Uterus (tissue), 4 donors: ENCODE results near the gene NANOG. TPM values are rescaled to one million over a fixed set of nuclear protein-coding genes. Genes with fewer than 3 reads are reported as not detected.
"Not testable (repeated sequence)": the region's sequence is repeated elsewhere in the genome, so short reads cannot be mapped to it uniquely, and the experiment has no call there.

Experiments
- DNase-seq, 2 donors: peaks; one replicate each; pipeline ENCODE4 v3.0.0-alpha.2; 2019 to 2020
- H3K27ac ChIP-seq, 2 donors: fragments of 200-600 bp; sonication (generic); 1 replicate in 1 of 2; 2 replicates in 1 of 2; pipeline ENCODE4 v1.5.1; 2016 to 2018
- H3K27me3 ChIP-seq, 2 donors: fragments of 200-600 bp; sonication (generic); one replicate each; pipeline ENCODE4 v1.5.1; 2018 to 2019; ENCODE audit warnings: control low read depth in 1 of 2
- H3K36me3 ChIP-seq, 2 donors: fragments of 200-600 bp; sonication (generic); one replicate each; pipeline ENCODE4 v1.5.1; 2019; ENCODE audit warnings: control low read depth in 1 of 2
- H3K4me1 ChIP-seq, 2 donors: fragments of 200-600 bp; sonication (generic); one replicate each; pipeline ENCODE4 v1.5.1; 2018 to 2019; ENCODE audit warnings: control low read depth in 1 of 2
- H3K4me3 ChIP-seq, 2 donors: fragments of 200-600 bp; sonication (generic); 1 replicate in 1 of 2; 2 replicates in 1 of 2; pipeline ENCODE4 v1.5.1; 2018 to 2019; ENCODE audit warnings: mild to moderate bottlenecking in 1 of 2
- H3K9me3 ChIP-seq, 2 donors: fragments of 200-600 bp; sonication (generic); one replicate each; pipeline ENCODE4 v1.5.1; 2019; ENCODE audit warnings: control low read depth in 1 of 2
- CTCF ChIP-seq, 4 experiments: fragments of 200-600 bp in 2 of 4; fragments of 450-650 bp in 2 of 4; sonication (generic) in 2 of 4; IDR thresholded peaks; one replicate each; pipeline ENCODE4 v1.5.1; 2016 to 2019; ENCODE audit warnings: antibody characterized with exemption in 4 of 4, mild to moderate bottlenecking in 2 of 4, moderate library complexity in 1 of 4
- POLR2A ChIP-seq, 2 donors: fragments of 450-650 bp; IDR thresholded peaks; one replicate each; pipeline ENCODE4 v1.6.1; 2016; ENCODE audit warnings: antibody characterized with exemption in 2 of 2, mild to moderate bottlenecking in 1 of 2, moderate library complexity in 1 of 2
- intact Hi-C: fragments of 100-400 bp; cut with DNase I; formaldehyde crosslinking; loops from one replicate; pipeline ENCODE4 v1.15.1; 2023; ENCODE audit warnings: low total_unique reads
- total RNA-seq, 4 donors: library from RNA; depleted of rRNA in 3 of 4; stranded (reverse); fragments of >200 nt in 3 of 4; gene quantifications; one replicate each; pipeline versions ENCODE4 v1.1.0 to v1.2.4, GENCODE V29; 2014 to 2023
- donor health status: DM: yes; HTN: yes; CAD: no.

NANOG gene
- total RNA-seq, 4 donors from 2014 or later: 0.07 to 1.6 TPM; not detected in 2

DNA sequence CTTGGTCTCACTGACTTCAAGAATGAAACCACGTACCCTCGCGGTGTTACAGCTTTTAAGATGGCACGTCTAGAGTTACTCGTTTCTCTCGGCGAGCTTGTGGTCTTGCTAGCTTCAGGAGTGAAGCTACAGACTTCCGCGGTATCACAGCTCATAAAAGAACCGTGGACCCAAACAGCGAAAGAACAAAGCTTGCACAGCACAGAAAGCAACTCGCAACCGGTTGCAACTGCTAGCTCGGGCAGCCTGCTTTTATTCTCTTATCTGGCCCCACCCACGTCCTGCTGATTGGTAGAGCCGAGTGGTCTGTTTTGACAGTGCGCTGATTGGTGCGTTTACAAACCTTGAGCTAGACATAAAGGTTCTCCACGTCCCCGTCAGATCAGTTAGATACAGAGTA, 37.8 kb upstream of the NANOG start:
- H3K27me3 ChIP-seq: no peaks in the 10 kb centered on the region
- no peak overlapping the region for H3K27ac ChIP-seq
- H3K4me3 ChIP-seq: no peak overlapping the region
- intact Hi-C loops: no loop called here
- no peak for DNase-seq
- TF ChIP-seq CTCF (IDR thresholded peaks at IDR 0.05) (no peak), POLR2A (IDR thresholded peaks at IDR 0.05) (no peak)
- no peaks in the 10 kb centered on the region for H3K9me3 ChIP-seq
- H3K4me1 ChIP-seq: no peaks in the 10 kb centered on the region
- no peaks in the 10 kb centered on the region for H3K36me3 ChIP-seq

DNA sequence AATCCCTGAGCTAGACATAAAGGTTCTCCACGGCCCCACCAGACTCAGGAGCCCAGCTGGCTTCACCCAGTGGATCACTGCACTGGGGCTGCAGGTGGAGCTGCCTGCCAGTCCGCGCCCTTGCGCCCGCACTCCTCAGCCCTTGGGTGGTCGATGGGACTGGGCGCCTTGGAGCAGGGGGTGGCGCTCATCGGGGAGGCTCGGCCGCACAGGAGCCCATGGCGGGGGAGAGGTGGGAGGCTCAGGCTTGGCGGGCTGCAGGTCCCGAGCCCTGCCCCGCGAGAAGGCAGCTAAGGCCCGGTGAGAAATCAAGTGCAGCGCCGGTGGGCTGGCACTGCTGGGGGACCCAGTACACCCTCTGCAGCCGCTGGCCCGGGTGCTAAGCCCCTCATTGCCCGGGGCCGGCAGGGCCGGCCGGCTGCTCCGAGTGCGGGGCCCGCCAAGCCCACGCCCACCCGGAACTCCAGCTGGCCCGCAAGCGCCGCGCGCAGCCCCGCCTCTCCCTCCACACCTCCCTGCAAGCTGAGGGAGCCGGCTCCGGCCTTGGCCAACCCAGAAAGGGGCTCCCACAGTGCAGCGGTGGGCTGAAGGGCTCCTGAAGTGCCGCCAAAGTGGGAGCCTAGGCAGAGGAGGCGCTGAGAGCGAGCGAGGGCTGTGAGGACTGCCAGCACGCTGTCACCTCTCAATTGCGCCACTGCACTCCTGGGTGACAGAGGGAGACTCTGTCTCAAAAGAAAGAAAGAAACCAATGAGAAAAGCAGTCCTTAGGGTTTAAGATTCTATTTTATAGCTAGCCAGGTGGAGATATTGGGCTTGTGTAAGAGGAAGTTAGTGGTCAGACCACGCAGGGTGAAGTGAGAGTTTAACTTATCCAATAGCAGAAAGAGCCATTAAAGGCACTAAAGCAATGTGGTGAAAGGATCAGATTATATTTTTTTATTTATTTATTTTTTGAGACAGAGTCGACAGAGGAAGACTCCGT, 37.0 kb upstream of the NANOG start:
- H3K4me1 ChIP-seq, DNase-seq: not testable (repeated sequence)

DNA sequence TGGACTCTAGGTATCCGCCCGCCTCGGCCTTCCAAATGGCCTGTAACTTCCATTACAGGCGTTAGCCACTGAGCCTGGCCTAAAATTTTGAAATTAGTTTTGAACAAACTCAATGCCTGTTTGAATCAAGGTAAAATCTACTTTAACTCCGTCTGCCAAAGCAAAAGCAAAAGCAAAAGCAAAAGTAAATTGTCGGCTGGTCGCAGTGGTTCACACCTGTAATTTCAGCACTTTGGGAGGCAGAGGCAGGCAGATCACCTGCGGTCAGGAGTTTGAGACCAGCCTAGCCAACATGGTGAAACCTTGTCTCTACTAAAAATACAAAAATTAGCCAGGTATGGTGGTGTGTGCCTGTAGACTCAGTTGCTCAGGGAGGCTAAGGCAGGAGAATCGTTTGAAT, 33.5 kb upstream of the NANOG start:
- H3K36me3 ChIP-seq, H3K9me3 ChIP-seq, H3K4me3 ChIP-seq, H3K27me3 ChIP-seq, intact Hi-C loops, H3K4me1 ChIP-seq, DNase-seq, H3K27ac ChIP-seq: not testable (repeated sequence)

More for the DNA sequence above, 37.0 kb upstream of the NANOG start:
- H3K36me3 ChIP-seq, intact Hi-C loops, H3K27ac ChIP-seq, H3K9me3 ChIP-seq, H3K27me3 ChIP-seq, H3K4me3 ChIP-seq: not testable (repeated sequence)

- Histone ChIP-seq H3K36me3 (no peaks in the 10 kb centered on the region), H3K4me1 (no peaks in the 10 kb centered on the region), H3K27ac (no peak overlapping the region), H3K9me3 (no peaks in the 10 kb centered on the region), H3K4me3 (no peak overlapping the region), H3K27me3 (no peaks in the 10 kb centered on the region)
- no peak for DNase-seq
- TF ChIP-seq CTCF (IDR thresholded peaks at IDR 0.05) (no peak), POLR2A (IDR thresholded peaks at IDR 0.05) (no peak)
- intact Hi-C loops: no loop called here
These were observed 32.2 kb upstream of the NANOG start for GRCh38 chr12:7756993-7757392.

GRCh38 chr12:7758766-7759140, 30.4 kb upstream of the NANOG start:
- Histone ChIP-seq H3K9me3 (no peaks in the 10 kb centered on the region), H3K27ac (no peak overlapping the region), H3K4me1 (no peaks in the 10 kb centered on the region), H3K27me3 (no peaks in the 10 kb centered on the region), H3K4me3 (no peak overlapping the region), H3K36me3 (no peaks in the 10 kb centered on the region)
- TF ChIP-seq CTCF (IDR thresholded peaks at IDR 0.05): no peak
- no peak for TF ChIP-seq POLR2A (IDR thresholded peaks at IDR 0.05)
- DNase-seq: no peak
- intact Hi-C loops: no loop called here

GRCh38 chr12:7769999-7770398, 19.2 kb upstream of the NANOG start:
- intact Hi-C loops: no loop called here
- TF ChIP-seq CTCF (IDR thresholded peaks at IDR 0.05): no peak
- TF ChIP-seq POLR2A (IDR thresholded peaks at IDR 0.05): no peak
- DNase-seq: no peak
- no peak overlapping the region for H3K27ac ChIP-seq
- H3K4me3 ChIP-seq: no peak overlapping the region
- H3K9me3 ChIP-seq: no peaks in the 10 kb centered on the region
- H3K36me3 ChIP-seq: no peaks in the 10 kb centered on the region
- H3K27me3 ChIP-seq: no peaks in the 10 kb centered on the region
- H3K4me1 ChIP-seq: no peaks in the 10 kb centered on the region
